ENCODE results near the gene AKR1C3. TPM values are rescaled to one million over a fixed set of nuclear protein-coding genes. Genes with fewer than 3 reads are reported as not detected.

AKR1C3 gene
- total RNA-seq, 1 experiment from 2014 or later: 0.62 TPM

DNA sequence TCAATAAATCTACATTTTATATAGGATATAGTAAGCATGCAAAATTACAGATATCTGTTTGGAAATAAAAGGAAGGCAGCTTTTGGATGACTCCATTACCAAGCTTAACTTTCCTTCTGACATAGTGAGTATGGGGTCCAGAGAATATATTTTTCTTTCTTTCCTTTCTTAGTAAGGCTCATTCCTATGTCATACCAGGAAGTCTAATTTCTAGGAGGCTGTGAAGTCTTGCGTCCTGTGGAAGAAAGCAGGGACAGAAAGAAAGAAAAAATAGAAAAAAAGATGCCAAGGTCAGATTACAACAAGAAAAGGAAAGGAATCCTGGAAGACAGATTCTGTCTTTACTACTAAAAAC, 54.4 kb downstream of the AKR1C3 start:
- Histone ChIP-seq H3K4me1 (ENCODE audit: control insufficient read depth, insufficient read depth, low read length) (no peaks in the 10 kb centered on the region), H3K27ac (ENCODE audit: low read length) (no peak overlapping the region), H3K4me3 (ENCODE audit: low read depth in 2 of 2, low read length in 2 of 2) (no peak overlapping the region), H3K9me3 (ENCODE audit: control insufficient read depth, insufficient read depth, low read depth, low read length) (no peaks in the 10 kb centered on the region), H3K27me3 (ENCODE audit: control insufficient read depth, insufficient read depth, low read length) (no peaks in the 10 kb centered on the region), H3K36me3 (ENCODE audit: control insufficient read depth, insufficient read depth, low read length) (no peaks in the 10 kb centered on the region)
- TF ChIP-seq TCF7L2 (IDR thresholded peaks at IDR 0.05; ENCODE audit: low read depth, low read length) (no peak), SIN3A (IDR thresholded peaks at IDR 0.05; ENCODE audit: borderline replicate concordance, insufficient read depth, low read depth, low read length) (no peak)
- TF ChIP-seq, protein P1, sequence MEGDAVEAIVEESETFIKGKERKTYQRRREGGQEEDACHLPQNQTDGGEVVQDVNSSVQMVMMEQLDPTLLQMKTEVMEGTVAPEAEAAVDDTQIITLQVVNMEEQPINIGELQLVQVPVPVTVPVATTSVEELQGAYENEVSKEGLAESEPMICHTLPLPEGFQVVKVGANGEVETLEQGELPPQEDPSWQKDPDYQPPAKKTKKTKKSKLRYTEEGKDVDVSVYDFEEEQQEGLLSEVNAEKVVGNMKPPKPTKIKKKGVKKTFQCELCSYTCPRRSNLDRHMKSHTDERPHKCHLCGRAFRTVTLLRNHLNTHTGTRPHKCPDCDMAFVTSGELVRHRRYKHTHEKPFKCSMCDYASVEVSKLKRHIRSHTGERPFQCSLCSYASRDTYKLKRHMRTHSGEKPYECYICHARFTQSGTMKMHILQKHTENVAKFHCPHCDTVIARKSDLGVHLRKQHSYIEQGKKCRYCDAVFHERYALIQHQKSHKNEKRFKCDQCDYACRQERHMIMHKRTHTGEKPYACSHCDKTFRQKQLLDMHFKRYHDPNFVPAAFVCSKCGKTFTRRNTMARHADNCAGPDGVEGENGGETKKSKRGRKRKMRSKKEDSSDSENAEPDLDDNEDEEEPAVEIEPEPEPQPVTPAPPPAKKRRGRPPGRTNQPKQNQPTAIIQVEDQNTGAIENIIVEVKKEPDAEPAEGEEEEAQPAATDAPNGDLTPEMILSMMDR (IDR thresholded peaks at IDR 0.05): no peak
- ATAC-seq: no peak
- no peak for DNase-seq (ENCODE audit: low read depth, low spot score)
- intact Hi-C loops (cut with micrococcal nuclease; ENCODE audit: unreplicated experiment) (no loop called here), in situ Hi-C loops (cut with HindIII; ENCODE audit: low pct_unique_long_range_greater_than_20kb, low sequenced_read_pairs) (no loop called here)
- no TSS peak for BruUV-seq (replicated peaks)
- POLR2A ChIA-PET: no interaction called here
- CTCF ChIA-PET: no interaction called here

DNA sequence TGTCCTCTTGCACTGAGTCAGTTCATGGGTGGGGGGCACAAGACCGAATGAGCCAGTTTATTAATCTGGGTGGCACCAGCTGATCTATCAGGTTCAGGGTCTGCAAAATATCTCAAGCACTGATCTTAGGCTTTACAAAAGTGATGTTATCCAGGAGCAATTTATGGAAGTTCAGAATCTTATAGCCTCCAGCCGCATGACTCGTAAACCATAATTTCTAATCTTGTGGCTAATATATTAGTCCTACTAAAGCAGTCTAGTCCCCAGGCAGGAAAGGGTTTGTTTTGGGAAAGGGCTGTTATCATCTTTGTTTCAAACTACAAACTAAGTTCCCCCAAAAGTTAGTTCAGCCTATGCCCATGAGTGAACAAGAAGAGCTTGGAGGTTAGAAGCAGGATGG, 56.9 kb downstream of the AKR1C3 start:
- ChIA-PET CTCF (no interaction called here), POLR2A (no interaction called here)
- Histone ChIP-seq H3K36me3 (ENCODE audit: control insufficient read depth, insufficient read depth, low read length) (no peaks in the 10 kb centered on the region), H3K4me3 (ENCODE audit: low read depth in 2 of 2, low read length in 2 of 2) (no peak overlapping the region), H3K9me3 (ENCODE audit: control insufficient read depth, insufficient read depth, low read depth, low read length) (no peaks in the 10 kb centered on the region), H3K27me3 (ENCODE audit: control insufficient read depth, insufficient read depth, low read length) (no peaks in the 10 kb centered on the region), H3K27ac (ENCODE audit: low read length) (no peak overlapping the region), H3K4me1 (ENCODE audit: control insufficient read depth, insufficient read depth, low read length) (no peaks in the 10 kb centered on the region)
- intact Hi-C loops (cut with micrococcal nuclease; ENCODE audit: unreplicated experiment) (no loop called here), in situ Hi-C loops (cut with HindIII; ENCODE audit: low pct_unique_long_range_greater_than_20kb, low sequenced_read_pairs) (no loop called here)
- TF ChIP-seq, protein P2, sequence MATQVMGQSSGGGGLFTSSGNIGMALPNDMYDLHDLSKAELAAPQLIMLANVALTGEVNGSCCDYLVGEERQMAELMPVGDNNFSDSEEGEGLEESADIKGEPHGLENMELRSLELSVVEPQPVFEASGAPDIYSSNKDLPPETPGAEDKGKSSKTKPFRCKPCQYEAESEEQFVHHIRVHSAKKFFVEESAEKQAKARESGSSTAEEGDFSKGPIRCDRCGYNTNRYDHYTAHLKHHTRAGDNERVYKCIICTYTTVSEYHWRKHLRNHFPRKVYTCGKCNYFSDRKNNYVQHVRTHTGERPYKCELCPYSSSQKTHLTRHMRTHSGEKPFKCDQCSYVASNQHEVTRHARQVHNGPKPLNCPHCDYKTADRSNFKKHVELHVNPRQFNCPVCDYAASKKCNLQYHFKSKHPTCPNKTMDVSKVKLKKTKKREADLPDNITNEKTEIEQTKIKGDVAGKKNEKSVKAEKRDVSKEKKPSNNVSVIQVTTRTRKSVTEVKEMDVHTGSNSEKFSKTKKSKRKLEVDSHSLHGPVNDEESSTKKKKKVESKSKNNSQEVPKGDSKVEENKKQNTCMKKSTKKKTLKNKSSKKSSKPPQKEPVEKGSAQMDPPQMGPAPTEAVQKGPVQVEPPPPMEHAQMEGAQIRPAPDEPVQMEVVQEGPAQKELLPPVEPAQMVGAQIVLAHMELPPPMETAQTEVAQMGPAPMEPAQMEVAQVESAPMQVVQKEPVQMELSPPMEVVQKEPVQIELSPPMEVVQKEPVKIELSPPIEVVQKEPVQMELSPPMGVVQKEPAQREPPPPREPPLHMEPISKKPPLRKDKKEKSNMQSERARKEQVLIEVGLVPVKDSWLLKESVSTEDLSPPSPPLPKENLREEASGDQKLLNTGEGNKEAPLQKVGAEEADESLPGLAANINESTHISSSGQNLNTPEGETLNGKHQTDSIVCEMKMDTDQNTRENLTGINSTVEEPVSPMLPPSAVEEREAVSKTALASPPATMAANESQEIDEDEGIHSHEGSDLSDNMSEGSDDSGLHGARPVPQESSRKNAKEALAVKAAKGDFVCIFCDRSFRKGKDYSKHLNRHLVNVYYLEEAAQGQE (IDR thresholded peaks at IDR 0.05; ENCODE audit: insufficient read depth in 1 of 2, low read depth in 2 of 2, low read length in 1 of 2): no peak
- no peak for TF ChIP-seq POLR2AphosphoS5 (IDR thresholded peaks at IDR 0.05; ENCODE audit: low read depth, low read length)
- no peak for TF ChIP-seq TCF7L2 (IDR thresholded peaks at IDR 0.05; ENCODE audit: low read depth, low read length)
- no peak for TF ChIP-seq SIN3A (IDR thresholded peaks at IDR 0.05; ENCODE audit: borderline replicate concordance, insufficient read depth, low read depth, low read length)
- TF ChIP-seq, protein P1 (IDR thresholded peaks at IDR 0.05): no peak
- DNase-seq (ENCODE audit: low read depth, low spot score) (no peak), ATAC-seq (no peak)
- no TSS peak for BruUV-seq (replicated peaks)

DNA sequence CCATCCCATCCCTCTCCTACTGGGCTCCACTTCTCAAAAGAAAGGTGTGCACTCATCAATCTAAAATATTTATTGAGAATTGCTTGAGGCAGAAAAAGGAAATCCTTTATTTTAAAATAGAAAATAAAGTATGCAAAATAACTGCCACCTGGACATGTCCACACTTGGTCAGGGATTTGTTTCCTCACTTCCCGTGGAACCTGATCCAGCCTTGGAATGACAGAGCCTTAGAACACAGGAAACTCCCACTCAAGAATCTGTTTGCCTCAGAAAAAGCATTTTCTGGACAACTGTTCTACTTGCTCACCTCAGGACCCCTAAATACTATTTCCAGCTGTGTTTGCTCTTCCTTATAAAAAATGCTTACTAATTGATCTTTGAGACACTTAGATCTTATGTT, 61.7 kb downstream of the AKR1C3 start:
- no peak overlapping the region for H3K27ac ChIP-seq (ENCODE audit: low read length)
- no TSS peak for BruUV-seq (replicated peaks)
- no peaks in the 10 kb centered on the region for H3K9me3 ChIP-seq (ENCODE audit: control insufficient read depth, insufficient read depth, low read depth, low read length)
- POLR2A ChIA-PET: no interaction called here
- intact Hi-C loops (cut with micrococcal nuclease; ENCODE audit: unreplicated experiment) (no loop called here), in situ Hi-C loops (cut with HindIII; ENCODE audit: low pct_unique_long_range_greater_than_20kb, low sequenced_read_pairs) (no loop called here)
- H3K4me3 ChIP-seq (ENCODE audit: low read depth in 2 of 2, low read length in 2 of 2): no peak overlapping the region
- no peak for ATAC-seq
- TF ChIP-seq, protein P1 (IDR thresholded peaks at IDR 0.05): no peak
- no peak for TF ChIP-seq POLR2AphosphoS5 (IDR thresholded peaks at IDR 0.05; ENCODE audit: low read depth, low read length)
- CTCF ChIA-PET: no interaction called here
- H3K4me1 ChIP-seq (ENCODE audit: control insufficient read depth, insufficient read depth, low read length): no peaks in the 10 kb centered on the region
- DNase-seq (ENCODE audit: low read depth, low spot score): no peak
- no peaks in the 10 kb centered on the region for H3K27me3 ChIP-seq (ENCODE audit: control insufficient read depth, insufficient read depth, low read length)
- no peaks in the 10 kb centered on the region for H3K36me3 ChIP-seq (ENCODE audit: control insufficient read depth, insufficient read depth, low read length)

Measured in Panc1 (cell line).